Measurements from ENCODE around the gene CACNA1H.

DNA sequence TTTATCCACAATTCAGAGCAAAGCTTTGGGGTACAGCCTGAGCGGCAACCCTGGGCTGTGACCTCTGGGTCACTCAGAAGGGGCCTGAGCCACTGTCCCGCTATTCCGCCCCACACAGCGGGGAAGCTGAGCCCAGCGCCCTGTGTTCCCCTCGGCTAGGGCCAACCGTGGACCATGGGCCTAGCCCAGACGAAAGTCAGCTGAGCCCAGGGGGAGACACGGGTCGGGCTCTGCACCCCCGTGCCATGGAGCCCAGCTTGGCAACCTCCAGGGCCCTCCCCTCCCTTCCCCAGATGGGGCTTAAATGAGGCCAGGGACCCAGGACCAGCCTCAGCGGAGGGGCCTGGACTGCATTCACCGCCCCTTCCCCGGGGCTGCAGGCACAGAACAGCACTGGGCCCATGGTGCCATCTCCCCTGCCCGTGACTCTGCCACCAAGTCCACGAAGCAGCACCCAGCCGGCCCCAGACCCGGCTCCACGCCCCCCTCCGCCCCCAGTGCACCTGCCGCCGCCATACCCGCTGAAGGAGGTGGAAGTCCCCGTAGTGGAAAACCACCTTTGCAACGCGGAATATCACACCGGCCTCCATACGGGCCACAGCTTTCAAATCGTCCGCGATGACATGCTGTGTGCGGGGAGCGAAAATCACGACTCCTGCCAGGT is 104.8 kb downstream of the CACNA1H start:
- TF ChIP-seq, protein P1, sequence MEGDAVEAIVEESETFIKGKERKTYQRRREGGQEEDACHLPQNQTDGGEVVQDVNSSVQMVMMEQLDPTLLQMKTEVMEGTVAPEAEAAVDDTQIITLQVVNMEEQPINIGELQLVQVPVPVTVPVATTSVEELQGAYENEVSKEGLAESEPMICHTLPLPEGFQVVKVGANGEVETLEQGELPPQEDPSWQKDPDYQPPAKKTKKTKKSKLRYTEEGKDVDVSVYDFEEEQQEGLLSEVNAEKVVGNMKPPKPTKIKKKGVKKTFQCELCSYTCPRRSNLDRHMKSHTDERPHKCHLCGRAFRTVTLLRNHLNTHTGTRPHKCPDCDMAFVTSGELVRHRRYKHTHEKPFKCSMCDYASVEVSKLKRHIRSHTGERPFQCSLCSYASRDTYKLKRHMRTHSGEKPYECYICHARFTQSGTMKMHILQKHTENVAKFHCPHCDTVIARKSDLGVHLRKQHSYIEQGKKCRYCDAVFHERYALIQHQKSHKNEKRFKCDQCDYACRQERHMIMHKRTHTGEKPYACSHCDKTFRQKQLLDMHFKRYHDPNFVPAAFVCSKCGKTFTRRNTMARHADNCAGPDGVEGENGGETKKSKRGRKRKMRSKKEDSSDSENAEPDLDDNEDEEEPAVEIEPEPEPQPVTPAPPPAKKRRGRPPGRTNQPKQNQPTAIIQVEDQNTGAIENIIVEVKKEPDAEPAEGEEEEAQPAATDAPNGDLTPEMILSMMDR (IDR thresholded peaks at IDR 0.05; ENCODE audit: insufficient read depth, low read length, poor library complexity, severe bottlenecking): no peak
- no peak for TF ChIP-seq EZH2phosphoT487 (conservative IDR thresholded peaks at IDR 0.05; ENCODE audit: low read length)

Data from SU-DHL-6 (cell line).